Esophagus mucosa (tissue), 1 donor: Measurements from ENCODE around the gene DKK1. TPM values are rescaled to one million over a fixed set of nuclear protein-coding genes. Genes with fewer than 3 reads are reported as not detected.
"Not testable (repeated sequence)": the region's sequence is repeated elsewhere in the genome, so short reads cannot be mapped to it uniquely, and the experiment has no call there.

Experiments
- ATAC-seq: fragments of 200-7000 bp; cut with Tn5 transposase; one replicate; pipeline ENCODE4 v1.9.1; 2020
- total RNA-seq: library from RNA; stranded (reverse); gene quantifications from one replicate; pipeline ENCODE4 v1.2.4, GENCODE V29; 2023
- donor health status: DM: yes; HTN: yes; CAD: no.

The DKK1 gene
- total RNA-seq, 1 donor from 2014 or later, result 1.6 TPM

GRCh38 chr10:52318136-52318701 is 4.1 kb downstream of the DKK1 start:
- ATAC-seq, result no peak

- peak; percentile 78 for ATAC-seq
Measured at GRCh38 chr10:52318822-52319464, 4.9 kb downstream of the DKK1 start.

GRCh38 chr10:52319926-52320325 is 5.8 kb downstream of the DKK1 start:
- ATAC-seq, result no peak

- ATAC-seq, result no peak
Measured at GRCh38 chr10:52322323-52322722, 8.2 kb downstream of the DKK1 start.

- ATAC-seq, result no peak
Measured at GRCh38 chr10:52322936-52323335, 8.9 kb downstream of the DKK1 start.

- ATAC-seq, result no peak
Measured at GRCh38 chr10:52326382-52326781, 12.3 kb downstream of the DKK1 start.

GRCh38 chr10:52331638-52332364 is 17.7 kb downstream of the DKK1 start:
- no peak for ATAC-seq

GRCh38 chr10:52332815-52333214 is 18.7 kb downstream of the DKK1 start:
- ATAC-seq, result no peak

- ATAC-seq, result no peak
Measured at GRCh38 chr10:52334595-52334994, 20.5 kb downstream of the DKK1 start.

- peak; percentile 55 for ATAC-seq
Measured at GRCh38 chr10:52335665-52336064, 21.6 kb downstream of the DKK1 start.

- no peak for ATAC-seq
Measured at GRCh38 chr10:52337225-52337624, 23.1 kb downstream of the DKK1 start.

GRCh38 chr10:52343439-52343838 is 29.4 kb downstream of the DKK1 start:
- ATAC-seq, result no peak

GRCh38 chr10:52346394-52347326 is 32.6 kb downstream of the DKK1 start:
- peak; percentile 17 for ATAC-seq

GRCh38 chr10:52347327-52347667 is 33.2 kb downstream of the DKK1 start:
- no peak for ATAC-seq

GRCh38 chr10:52348037-52348564 is 34.0 kb downstream of the DKK1 start:
- ATAC-seq, result no peak

- no peak for ATAC-seq
Measured at GRCh38 chr10:52351914-52352330, 37.8 kb downstream of the DKK1 start.

GRCh38 chr10:52353205-52353604 is 39.1 kb downstream of the DKK1 start:
- no peak for ATAC-seq

- ATAC-seq, result no peak
Measured at GRCh38 chr10:52353960-52354394, 39.9 kb downstream of the DKK1 start.

- ATAC-seq, result no peak
Measured at GRCh38 chr10:52357971-52358370, 43.9 kb downstream of the DKK1 start.

GRCh38 chr10:52359441-52359840 is 45.4 kb downstream of the DKK1 start:
- ATAC-seq, result no peak

GRCh38 chr10:52365547-52366432 is 51.7 kb downstream of the DKK1 start:
- not testable (repeated sequence) for ATAC-seq
